Measurements from ENCODE around the gene ATAD2B. TPM values are rescaled to one million over a fixed set of nuclear protein-coding genes. Genes with fewer than 3 reads are reported as not detected.

The ATAD2B gene
- total RNA-seq, 1 donor from 2014 or later: 42.2 TPM

DNA sequence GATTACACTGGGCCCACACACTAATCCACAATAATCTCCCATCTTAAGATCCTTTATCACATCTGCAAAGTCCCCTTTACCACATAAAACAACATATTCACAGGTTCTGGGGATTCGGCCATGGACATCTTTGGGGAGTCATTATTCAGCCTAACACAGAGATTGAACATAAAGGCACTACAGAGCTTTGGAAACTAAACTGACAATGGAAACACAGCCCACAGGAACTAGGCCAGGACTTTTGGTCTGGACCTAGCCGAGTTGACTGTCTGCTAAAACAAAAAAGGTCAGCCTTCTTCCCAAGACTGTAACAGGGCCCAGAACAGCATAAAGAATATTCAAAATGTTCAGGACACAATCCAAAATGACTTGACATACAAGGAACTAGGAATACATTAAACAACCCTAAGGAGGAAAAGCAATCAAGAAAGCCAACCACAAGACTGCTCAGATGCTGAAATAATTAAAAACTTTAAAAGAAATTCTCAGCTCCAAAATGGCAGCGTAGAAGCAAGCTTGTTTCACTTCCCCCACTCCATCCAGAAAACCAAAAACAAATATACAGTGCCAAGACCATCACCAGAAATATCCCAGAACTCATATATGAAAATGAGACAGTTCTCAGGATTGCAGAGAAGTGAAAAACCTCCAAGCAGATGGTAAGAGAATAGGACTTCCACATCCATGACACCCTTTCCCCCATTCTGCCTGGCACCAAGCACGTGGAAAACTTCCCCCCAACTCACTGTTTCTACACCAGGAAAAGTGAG, 207.8 kb downstream of the ATAD2B start:
- DNase-seq (ENCODE audit: low spot score) (no peak), ATAC-seq (no peak)

DNA sequence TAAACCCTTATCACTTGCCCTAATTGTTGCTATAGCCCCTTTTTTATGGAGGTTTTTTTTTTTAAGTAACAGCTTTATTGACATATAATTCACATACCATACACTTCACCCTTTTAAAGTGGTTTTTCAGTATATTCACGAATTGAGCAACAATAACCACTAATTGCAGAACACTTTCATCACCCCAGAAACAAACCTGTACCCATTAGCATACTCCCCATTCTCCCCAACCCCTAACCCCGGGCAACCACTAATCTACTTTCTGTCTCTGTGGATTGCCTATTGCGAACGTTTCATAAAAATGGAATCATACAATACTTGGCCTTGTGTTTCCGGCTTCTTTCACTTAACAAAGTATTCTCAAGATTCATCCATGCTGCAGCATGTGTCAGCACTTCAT, 213.6 kb downstream of the ATAD2B start:
- intact Hi-C loops (cut with DNase I): no loop called here
- no peak for ATAC-seq
- DNase-seq (ENCODE audit: low spot score): no peak

More for the DNA sequence above, 207.8 kb downstream of the ATAD2B start:
- intact Hi-C loops (cut with DNase I): no loop called here

DNA sequence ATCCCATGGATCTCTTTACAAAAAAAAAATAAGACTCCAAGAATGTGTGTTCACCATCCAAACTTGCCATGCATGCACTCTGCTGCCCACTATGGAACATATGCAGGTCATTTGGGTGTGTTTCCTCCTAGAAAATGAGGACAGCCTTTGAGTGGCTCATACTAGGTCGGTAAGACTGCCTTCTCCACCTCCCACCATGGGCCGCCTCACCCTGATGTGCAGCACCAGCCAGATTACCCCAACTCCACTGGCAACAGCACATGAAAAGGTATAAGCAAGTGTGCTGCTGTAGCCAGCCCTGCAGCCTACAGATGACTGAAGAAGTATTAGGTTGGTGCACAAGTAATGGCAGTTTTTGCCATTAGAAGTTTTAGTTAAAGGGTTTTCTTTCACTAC, 214.2 kb downstream of the ATAD2B start:
- intact Hi-C loops (cut with DNase I): no loop called here
- ATAC-seq (peak; percentile 48), DNase-seq (ENCODE audit: low spot score) (no peak)

DNA sequence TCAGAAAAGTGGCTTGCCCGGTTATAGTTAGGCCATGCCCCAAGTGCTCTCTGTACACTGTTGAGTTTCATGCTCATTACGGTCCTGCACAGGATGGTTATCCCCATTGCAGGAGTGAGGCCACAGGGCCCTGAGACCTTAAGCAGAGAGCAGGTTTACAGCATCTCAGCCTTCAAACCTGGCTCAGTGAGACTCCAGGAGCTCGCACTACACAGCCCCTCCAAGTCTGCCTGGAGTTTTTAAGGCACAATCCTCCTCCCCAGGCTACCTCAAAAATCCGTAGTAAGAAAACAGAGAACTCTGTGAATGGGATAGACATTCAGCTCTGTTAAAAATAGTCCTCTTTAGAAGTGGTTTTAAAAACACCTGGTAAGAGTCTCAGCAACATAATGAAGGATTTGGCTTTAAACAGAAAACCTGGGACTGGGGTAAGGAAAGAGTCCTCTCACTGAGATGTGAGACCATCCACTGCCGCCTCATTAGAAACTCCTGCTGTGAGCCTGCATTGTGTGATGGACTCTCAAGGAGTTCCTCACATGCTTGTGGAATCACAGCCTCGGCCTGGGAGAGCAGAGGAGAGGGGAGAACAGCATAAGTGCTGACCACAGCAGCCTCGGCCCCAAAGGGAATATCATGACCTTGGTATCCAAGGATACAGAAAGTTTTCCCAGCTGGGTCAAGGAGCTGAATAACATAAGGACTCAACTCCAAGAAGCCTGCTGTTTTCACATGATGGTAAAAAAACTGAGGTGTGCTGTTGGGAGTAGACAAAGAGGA, 214.8 kb downstream of the ATAD2B start:
- DNase-seq (ENCODE audit: low spot score) (no peak), ATAC-seq (peak; percentile 90)
- intact Hi-C loops (cut with DNase I): no loop called here

DNA sequence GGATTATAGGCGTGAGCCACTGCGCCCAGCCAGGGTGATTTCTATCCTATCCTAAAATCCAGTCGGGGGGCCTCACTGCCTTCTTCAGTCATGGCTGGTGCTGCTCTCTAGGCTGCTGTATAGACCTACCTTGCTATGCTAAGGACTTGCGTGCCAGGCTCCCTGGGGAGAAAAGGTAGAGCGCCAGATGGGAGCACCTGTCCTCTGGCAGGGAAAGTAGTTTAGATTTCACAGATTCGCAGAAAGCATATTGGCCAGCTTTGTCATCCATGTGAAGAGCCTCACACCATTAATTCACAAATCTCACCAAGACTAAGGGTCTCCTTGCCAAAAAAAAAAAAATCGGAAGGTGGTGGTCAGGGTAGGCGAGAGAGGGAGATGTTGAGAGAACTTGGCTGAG, 217.6 kb downstream of the ATAD2B start:
- DNase-seq (ENCODE audit: low spot score): no peak
- no peak for ATAC-seq

DNA sequence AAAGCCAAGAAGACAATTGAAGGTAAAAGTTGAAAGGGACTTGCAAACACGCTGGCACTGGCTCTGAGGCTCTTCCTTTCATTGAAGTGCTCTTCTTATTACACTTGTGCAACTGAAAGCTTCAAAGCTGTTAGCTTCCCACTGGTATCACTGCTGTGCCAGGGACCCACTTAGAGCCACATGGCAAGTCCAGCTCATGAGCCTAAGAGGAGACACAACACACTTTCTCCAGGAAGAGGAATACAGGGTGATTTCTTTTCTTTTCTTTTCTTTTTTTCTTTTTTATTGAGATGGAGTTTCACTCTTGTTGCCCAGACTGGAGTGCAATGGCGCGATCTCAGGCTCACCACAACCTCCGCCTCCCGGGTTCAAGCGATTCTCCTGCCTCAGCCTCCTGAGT, 218.2 kb downstream of the ATAD2B start:
- ATAC-seq: no peak
- no peak for DNase-seq (ENCODE audit: low spot score)
- intact Hi-C loops (cut with DNase I): no loop called here

More for the DNA sequence above, 217.6 kb downstream of the ATAD2B start:
- intact Hi-C loops (cut with DNase I): no loop called here

DNA sequence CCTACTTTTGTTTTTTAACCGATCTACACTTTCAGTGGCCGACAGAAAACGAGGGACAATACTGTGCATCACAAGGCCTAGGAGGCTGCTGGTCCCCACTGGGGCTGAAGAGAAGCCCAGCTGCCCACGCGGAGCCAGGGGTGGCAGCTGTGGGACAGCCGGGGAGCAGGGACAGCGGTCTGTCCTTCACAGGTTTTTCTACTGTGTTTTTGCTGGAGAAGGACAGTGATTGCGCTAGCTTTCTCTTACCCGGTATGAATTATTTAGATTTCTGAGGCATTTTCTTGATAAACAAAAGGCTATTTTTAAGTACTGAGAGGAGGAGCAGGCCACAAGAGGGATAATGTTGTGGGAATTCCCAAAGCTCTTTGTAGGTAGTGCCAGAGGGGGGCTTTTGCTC, 219.8 kb downstream of the ATAD2B start:
- ATAC-seq: no peak
- intact Hi-C loops (cut with DNase I): no loop called here
- no peak for DNase-seq (ENCODE audit: low spot score)

DNA sequence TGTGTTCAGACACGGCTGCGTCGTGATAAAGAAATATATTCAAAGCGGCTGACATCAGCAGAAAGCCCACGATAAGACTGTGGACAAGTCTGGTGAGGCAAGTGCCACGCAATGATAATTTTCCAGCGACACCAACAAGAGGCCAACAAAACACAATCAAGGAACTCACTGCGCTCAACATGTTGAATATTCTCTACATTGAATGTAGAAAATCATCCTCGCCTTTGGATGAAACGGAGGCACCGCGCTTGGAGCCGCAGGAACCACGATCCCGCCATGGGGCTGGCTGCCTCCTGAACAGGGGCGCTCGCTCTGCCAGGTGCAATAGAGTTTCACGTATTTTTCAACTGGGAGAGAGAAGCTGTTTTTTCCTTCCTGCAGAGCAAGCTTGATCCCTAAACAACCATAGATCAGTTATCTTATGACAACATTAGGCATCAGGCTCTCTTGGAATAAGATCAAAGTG, 220.3 kb downstream of the ATAD2B start:
- ATAC-seq (no peak), DNase-seq (ENCODE audit: low spot score) (no peak)
- intact Hi-C loops (cut with DNase I): no loop called here

DNA sequence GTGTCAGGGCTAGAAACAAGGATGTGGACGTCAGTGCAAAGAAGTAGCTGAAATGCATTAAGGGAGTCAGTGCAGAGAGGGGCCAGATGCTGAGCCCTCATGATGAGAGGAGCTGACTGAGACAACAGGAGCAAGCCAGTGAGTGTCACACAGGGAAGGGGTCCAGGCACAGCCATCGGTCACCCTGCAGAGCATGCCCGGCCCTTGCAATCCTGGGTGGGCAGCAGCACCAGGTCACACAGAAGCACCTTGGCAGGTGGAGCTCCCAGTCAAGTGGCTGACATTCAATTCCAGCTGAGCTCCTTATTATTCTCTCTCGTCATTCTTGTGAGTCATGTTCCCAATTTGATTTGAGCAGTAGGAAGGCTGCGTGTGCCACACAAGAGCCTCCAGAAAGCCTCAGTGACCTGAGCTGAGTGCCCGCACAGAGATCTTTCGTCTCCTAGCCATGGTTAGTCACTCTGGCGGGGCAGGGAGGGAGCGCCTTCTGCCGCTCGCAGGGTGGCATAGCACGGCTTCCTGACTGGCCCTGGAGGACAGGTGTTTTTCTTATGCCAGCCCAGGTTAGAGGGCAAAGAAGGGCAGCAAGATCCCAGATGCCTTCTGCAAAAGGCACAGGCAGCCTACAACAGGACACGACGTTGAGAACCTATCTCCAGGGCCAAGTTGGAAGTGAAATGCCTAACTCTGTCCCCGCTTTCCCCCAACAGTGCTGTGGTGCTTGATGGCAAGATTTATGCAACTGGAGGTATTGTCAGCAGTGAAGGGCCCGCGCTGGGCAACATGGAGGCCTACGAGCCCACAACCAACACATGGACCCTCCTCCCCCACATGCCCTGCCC, 220.9 kb downstream of the ATAD2B start:
- ATAC-seq: no peak
- intact Hi-C loops (cut with DNase I): no loop called here
- DNase-seq (ENCODE audit: low spot score): no peak

DNA sequence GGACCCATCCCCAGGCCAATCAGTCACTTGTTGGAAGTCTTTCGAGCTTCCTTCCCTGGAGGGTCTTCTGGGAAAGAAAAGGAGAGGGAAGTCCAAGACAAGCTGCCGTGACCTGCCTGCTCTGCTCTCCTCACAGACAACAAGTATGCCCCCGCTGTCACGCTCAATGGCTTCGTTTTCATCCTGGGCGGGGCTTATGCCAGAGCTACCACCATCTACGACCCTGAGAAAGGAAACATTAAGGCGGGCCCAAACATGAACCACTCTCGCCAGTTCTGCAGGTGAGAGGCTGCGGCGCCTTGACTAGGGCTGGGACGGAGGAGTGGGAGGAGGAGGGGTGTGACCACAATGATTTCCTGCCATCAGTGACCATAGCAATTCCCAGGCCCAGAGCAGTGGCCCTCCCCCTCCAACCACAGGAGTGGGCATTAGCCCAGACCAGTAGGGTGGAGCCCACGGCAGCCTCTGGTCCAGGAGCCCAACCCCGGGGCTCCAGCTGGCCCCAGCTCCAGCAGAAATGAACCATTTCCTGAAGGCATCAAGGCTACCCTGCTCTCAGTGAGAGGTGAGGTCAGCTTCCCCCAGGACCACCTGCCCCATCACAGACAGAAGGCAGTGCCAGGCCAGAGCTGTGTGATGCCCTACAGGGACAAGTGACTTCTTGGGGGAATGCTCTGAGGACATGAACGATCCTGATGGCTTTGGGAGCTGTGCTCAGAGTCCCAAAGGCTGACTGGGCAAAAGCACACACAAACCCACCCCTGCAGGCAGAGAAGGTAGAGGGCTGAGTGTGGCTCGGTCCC, 223.1 kb downstream of the ATAD2B start:
- peak; percentile 25 for ATAC-seq
- DNase-seq (ENCODE audit: low spot score): no peak
- intact Hi-C loops (cut with DNase I): no loop called here

DNA sequence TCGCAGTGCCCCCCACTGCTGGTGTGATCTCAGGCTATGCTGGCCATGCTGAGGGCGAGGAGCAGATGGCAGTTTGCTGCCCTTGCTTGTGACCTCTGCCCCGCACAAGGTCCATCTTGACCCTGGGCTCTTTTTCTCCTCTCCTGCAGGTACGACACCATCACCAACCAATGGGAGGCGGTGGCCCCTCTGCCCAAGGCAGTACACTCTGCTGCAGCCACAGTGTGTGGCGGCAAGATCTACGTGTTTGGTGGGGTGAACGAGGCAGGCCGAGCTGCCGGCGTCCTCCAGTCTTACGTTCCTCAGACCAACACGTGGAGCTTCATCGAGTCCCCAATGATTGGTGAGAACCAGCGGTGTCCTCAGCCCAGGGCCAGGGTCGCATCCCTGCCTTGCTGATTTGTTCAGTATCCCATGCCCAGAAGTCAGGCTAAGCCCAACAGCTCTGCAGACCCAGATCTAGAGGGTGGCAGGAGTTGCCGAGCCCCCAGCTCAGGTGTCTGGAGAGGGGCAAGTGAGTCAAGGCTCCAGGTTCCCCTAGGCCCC, 223.8 kb downstream of the ATAD2B start:
- no peak for DNase-seq (ENCODE audit: low spot score)
- no peak for ATAC-seq

DNA sequence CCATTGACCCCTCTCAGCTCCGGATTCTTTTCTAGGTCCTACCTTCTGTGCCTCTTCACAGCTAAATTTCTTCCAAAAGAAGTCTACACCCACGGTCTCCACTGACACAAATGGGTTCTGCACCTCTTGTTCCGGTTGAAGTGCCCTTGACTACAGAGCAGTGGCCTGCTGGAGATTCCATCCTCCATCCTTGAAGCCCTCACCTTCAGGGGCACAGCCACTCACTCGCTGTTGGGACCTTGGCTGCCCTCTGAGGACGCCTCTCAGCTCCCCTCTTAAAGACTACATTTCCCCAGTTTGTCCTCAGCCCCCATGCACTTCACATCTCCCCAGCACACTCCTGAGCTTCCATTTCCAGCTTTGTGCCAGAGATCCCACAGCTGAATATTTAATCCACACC, 226.3 kb downstream of the ATAD2B start:
- DNase-seq (ENCODE audit: low spot score) (no peak), ATAC-seq (no peak)
- intact Hi-C loops (cut with DNase I): no loop called here

More for the DNA sequence above, 223.8 kb downstream of the ATAD2B start:
- intact Hi-C loops (cut with DNase I): no loop called here

DNA sequence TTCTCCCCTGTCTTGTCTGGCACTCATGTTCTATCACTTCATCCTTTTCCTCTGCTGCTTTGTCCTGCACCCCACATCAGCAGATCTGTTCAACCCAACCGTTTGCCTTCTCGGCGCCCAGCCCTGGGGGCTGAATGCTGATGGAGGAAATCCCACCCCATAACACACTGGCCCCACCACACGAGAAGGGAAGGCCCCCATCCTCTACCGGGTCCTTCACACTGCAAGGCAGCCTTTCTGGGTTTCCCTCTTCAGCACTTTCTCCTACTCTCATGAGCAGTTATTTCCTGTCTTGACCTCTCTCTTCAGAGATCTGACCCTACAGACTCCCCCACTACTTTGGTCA, 227.4 kb downstream of the ATAD2B start:
- DNase-seq (ENCODE audit: low spot score): no peak
- no peak for ATAC-seq
- intact Hi-C loops (cut with DNase I): no loop called here

DNA sequence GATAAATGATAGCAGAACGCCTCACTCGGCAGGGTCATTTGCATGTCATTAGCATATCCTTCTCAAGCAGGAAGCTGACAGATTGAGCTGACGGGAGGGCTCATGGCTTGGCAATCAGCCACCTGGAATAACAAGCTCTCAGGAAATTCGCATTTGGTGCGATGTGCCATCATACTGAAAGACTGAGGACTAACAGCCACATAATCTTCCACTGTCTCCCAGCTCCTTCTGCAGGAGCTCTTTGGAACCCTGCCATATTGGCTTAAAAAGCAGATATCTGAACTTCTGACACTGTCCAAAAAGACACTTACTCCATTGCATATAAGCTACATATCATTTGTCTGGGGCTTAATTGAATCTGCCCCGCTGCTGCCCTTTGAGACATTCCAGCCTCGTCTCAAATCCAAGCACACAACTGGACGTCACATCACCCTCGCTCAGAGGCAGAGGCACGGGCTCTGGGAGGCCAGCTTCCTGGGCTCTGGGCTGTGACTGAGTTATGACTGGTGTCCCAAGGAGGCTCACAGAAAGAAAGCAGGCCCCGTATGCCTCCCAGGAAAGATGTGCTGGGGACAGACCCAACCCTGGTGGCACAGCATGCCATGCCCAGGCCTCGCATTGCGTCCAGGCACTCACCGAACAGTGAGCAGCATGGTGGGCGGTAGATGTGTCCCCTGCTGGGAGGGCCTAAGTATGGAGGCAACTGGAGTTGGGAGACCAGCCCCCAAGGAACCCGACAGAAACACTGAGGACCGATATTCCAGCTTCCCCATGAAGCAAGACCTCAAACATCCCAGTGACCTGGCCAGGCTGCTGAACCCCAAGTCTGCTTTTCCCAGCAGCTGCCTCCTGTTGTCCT, 228.0 kb downstream of the ATAD2B start:
- DNase-seq (ENCODE audit: low spot score) (no peak), ATAC-seq (no peak)
- intact Hi-C loops (cut with DNase I): no loop called here
